GM21423 (cell line): ENCODE results near the gene USP22.
"Not testable (repeated sequence)": the region's sequence is repeated elsewhere in the genome, so short reads cannot be mapped to it uniquely, and the experiment has no call there.

Source experiments
- ATAC-seq: cut with Tn5 transposase; IDR thresholded peaks from one replicate; pipeline ENCODE4 v1.9.1; 2021; ENCODE audit warnings: mild to moderate bottlenecking, moderate library complexity; ENCODE audit not compliant: unreplicated experiment

USP22 gene

DNA sequence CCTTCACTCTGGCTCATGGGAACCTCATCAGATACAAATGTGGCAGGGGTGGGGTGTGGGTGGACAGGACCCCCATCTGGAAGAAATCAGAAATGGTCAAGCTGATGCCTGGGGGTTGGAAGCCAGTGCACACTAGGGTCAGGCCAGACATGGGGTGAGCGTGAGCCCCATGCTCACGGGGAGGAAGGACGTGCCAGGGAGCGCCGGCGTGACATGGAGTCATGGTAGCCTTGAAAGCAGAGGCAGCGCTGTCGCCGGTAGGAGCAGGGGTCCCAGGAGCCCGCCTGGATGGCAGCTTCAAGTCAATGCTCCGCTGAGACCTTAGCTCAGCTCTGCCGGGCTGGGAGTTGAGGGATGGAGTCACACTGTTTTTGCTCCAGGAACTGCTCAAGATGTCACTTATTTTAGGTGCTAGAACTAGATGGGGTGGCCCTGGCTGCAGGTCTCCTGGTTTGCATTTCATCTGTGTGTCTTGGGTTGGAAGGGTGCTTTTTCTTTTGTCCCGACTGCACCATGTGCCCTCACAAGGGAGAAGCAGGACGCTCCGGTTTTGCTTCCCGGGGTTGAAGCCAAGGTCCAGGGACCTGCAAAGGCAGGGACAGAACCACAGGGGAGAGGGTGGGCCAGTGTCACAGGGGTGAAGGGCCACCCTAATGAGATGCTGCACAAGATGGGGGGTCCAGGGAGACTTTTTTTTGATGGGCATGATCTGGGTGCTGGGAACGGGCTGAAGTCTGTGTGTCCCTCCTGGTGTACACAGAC lies 51.4 kb downstream of the USP22 start:
- ATAC-seq = no peak

DNA sequence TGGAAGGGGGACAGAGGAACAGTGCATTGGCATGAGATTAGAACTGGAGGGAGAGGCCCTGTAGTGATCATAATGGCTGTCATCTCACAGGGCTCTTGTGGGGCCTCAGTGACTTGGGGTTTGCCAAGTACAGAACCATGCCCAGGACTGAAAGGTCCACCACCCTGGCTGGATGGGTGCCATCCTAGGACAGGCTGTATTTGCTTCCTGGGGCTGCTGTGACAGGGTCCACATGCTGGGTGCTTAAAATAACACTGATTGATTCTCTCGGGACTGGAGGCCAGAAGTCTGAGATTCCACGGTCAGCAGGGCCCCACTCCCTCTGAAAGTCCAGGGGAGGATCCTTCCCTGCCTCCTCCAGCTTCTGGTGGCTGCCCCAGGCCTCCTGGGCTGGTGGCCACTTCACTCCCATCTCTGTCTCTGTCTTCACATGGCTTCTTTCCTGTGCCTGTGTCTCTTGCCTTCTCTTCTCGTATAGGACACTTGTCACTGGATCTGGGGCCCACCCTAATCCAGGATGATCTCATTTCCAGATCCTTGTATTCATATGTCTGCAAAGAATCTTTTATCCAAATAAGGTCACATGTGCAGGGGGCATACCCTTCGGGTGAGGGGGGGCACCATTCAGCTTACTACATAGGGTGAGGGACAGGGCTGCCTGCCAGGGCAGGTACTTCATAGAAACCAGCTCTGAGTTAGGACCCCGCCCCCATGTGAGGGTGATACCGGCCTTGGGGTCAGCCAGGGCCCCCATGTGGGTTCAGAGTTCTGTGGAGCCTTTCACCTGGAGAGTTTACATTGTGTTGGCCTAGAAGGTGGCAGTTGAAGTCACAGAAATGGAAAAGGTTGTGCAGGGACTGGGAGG lies 52.6 kb downstream of the USP22 start:
- no peak for ATAC-seq

DNA sequence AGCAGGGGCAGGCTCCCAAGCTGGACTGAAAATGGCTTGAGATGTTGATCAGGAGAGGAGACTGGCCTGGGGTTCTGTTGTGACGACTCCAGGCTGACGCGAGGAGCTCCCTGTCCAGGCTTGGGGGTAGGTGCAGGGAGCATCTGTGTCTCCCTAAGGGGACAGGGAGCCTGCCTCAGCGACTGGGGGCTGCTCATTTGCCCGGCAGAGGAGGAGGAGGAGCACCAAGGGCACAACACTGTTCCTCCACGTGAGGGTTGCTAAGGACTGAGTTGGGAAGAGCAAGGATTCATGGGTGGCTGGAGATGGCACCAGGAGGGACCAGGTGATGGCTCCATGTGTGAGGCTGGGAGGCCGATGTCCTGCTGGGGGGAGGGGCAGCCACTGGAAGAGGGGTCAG lies 53.3 kb downstream of the USP22 start:
- ATAC-seq = no peak

- no peak for ATAC-seq
These were observed 53.9 kb downstream of the USP22 start for GRCh38 chr17:20988896-20989295.

- no peak for ATAC-seq
These were observed 54.7 kb downstream of the USP22 start for GRCh38 chr17:20988001-20988636.

DNA sequence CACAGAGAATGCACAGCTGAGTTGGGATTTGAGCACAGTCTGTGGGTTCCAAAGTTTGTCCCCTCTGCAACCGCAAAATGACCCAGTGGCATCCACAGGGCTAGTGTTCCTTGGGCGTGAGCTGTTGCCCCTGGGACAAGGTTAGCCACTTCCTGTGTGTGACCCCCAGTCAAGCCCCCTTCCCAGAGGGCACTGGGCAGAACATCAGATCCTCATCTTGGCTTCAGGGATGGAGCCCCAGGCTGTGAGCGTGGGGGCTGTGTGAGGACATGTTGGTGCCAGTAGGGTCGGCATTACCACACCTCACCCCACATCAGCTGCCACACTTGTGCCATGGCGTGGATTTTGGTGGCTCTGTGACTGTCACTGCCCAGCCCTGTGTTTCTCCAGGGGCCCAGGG lies 55.3 kb downstream of the USP22 start:
- no peak for ATAC-seq

DNA sequence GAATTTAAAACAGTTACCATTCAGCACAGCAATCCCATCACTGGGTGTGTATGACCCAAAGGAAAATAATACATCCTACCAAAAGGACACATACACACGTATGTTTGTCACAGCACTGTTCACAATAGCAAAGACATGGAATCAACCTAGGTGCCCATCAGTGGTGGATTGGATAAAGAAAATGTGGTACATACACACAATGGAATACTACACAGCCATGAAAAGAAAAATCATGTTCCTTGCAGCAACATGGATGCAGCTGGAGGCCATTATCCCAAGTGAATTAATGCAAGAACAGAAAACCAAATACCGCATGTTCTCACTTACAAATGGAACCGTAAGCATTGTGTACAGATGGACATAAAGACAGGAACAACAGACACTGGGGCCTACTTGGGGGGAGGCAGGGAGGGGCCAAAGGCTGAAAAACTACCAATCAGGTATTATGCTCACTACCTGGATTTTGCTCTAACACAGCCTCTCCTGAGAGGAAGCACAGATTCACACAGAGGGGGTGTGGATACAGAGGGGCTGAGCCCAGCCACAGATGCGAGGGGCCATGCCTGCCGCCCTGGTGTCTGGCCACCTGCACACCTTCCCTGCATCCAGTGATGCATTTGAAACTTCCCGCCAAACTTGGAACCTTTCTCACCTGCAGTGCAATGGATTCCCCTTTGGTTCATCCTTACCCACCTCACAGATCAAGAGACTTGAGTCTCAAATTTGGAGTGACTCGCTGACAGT lies 55.9 kb downstream of the USP22 start:
- ATAC-seq = no peak

DNA sequence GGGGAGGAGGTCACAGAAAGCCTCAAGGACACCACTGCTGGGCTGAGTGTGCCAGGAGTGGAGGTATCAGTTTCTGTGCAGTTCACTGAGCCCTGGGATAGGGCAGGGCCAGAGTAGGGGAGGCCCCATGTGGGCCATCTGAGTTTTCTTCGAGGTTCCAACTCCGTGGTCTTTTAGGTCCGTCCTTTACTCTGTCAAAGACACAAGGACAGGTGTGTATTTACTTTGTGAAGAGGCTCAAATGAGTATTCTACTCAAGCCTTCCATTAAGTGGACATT lies 59.5 kb downstream of the USP22 start:
- no peak for ATAC-seq

GRCh38 chr17:20982589-20983358 lies 60.0 kb downstream of the USP22 start:
- no peak for ATAC-seq

DNA sequence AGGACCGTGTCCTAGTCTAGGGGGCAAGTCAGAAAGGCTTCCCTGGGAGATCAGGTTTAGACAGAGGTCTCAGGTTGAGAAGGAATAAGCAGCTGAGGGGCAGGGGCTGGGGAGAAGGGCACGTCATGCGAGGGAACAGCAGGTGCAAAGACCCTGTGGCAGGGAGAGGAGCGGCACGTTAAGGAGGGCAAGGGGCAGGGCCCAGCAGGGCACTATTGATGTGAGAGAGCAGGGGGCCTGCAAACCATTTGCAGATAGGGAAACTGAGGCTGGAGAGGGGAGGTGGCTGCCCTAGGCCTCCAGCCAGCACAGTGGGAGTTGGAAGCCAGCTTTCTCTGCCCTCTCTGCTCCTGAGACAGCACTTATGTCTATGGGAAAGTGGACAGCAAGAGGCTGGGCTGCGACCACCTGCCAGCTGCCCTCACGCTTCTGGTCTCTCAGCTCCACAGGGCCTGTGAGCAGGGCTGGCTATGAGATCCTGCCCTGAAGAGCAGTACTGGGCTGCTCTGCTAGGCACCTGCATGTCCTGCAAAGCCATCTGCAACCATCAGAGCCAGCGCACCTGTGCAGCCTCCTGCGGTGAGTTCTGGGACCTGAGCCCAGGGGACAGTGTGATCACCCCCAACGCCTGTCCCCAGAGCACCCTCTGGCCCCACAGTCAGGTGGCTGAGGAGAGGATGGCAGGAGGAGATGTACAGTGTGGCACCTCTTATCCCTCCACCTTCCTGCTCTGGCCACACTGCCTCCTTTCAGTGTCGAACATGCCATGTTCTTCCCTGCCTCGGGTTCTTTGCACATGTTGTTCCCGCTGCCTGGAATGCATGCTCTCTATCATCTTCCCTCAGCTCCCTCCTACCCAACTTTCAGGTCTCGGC lies 61.5 kb downstream of the USP22 start:
- no peak for ATAC-seq

GRCh38 chr17:20979792-20980083 lies 63.1 kb downstream of the USP22 start:
- ATAC-seq = no peak

- ATAC-seq = not testable (repeated sequence)
These were observed 63.6 kb downstream of the USP22 start for GRCh38 chr17:20979007-20979791.

- ATAC-seq = not testable (repeated sequence)
These were observed 65.1 kb downstream of the USP22 start for GRCh38 chr17:20977609-20978253.

- ATAC-seq = no peak
These were observed 67.2 kb downstream of the USP22 start for GRCh38 chr17:20975566-20975965.

- no peak for ATAC-seq
These were observed 72.5 kb downstream of the USP22 start for GRCh38 chr17:20970329-20970728.

GRCh38 chr17:20968913-20969616 lies 73.7 kb downstream of the USP22 start:
- no peak for ATAC-seq

- ATAC-seq = no peak
These were observed 75.0 kb downstream of the USP22 start for GRCh38 chr17:20967776-20968175.

DNA sequence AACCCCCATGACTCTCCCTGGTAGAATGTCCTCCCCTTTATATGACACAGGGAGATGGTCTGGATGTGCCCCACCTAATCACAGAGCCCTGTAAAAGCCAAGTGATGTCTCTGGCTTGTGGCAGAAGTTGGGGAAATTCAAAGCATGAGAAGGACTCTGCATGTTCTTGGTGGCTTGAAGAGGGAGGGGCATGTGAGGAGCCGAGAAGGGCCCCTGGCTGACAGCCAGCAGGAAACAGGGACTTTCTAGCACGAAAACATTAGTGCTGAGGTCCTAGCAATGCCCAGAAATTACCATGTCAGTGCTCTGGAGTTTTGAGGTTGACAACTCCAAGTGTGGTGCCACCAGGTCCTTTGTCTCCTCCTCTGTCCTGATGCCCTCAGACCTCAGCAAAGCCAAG lies 75.9 kb downstream of the USP22 start:
- ATAC-seq = no peak
